Measurements from ENCODE around the gene HOMER1. TPM values are rescaled to one million over a fixed set of nuclear protein-coding genes. Genes with fewer than 3 reads are reported as not detected.
A peak's percentile ranks its signal among the peaks of the same experiment; 100 is the strongest.

Gene HOMER1
- total and polyA plus RNA-seq, 2 of the 13 experiments (the other 11 are each of a cell fraction or from before 2014, with no cell fraction given): 5.3 to 24.8 TPM

DNA sequence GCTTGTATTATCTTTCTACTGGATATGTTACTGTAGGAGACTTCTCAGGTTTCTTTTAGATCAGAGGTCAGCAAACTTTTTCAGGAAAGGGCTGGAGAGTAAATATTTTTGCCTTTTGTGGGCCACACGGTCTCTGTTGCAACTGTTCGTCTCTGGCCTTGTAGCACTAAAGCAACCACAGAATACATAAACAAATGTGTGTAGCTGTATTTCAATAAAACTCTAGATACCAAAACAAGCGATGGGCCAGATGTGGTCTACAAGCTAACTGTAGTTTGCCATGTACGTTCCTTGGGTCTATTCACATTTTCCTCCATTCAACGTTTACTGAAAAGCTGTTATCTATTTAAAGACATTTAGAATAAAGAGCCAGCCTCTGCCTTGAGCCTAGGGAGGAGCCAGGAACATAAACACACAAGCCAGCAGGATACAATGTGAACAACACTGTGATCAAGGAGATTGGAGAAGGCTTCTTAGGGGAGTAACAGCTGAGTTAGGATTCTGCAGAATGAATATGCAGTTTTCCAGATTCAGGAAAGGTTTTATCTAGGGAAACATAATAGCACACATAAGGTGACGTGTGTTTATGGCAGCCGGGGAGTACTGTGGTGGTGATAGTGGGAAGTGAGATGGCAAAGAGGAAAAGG lies 33.0 kb upstream of the HOMER1 start (continued):
- TF ChIP-seq, protein P1, sequence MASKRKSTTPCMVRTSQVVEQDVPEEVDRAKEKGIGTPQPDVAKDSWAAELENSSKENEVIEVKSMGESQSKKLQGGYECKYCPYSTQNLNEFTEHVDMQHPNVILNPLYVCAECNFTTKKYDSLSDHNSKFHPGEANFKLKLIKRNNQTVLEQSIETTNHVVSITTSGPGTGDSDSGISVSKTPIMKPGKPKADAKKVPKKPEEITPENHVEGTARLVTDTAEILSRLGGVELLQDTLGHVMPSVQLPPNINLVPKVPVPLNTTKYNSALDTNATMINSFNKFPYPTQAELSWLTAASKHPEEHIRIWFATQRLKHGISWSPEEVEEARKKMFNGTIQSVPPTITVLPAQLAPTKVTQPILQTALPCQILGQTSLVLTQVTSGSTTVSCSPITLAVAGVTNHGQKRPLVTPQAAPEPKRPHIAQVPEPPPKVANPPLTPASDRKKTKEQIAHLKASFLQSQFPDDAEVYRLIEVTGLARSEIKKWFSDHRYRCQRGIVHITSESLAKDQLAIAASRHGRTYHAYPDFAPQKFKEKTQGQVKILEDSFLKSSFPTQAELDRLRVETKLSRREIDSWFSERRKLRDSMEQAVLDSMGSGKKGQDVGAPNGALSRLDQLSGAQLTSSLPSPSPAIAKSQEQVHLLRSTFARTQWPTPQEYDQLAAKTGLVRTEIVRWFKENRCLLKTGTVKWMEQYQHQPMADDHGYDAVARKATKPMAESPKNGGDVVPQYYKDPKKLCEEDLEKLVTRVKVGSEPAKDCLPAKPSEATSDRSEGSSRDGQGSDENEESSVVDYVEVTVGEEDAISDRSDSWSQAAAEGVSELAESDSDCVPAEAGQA (IDR thresholded peaks at IDR 0.05; ENCODE audit: low read depth): no peak
- TF ChIP-seq, protein P1 (CRISPR knock-in tag; IDR thresholded peaks at IDR 0.05; ENCODE audit: borderline replicate concordance): no peak
- TF ChIP-seq ZNF225 (CRISPR knock-in tag; IDR thresholded peaks at IDR 0.05): no peak
- no peak for TF ChIP-seq MTF1 (CRISPR knock-in tag; IDR thresholded peaks at IDR 0.05)
- peak; percentile 83 for TF ChIP-seq NR2F6 (IDR thresholded peaks at IDR 0.05)
- peak; percentile 76; the same call in 1 of the 2 replicates for TF ChIP-seq NR2F6 (CRISPR knock-in tag; IDR thresholded peaks at IDR 0.05)
- no peak for TF ChIP-seq DR1 (CRISPR knock-in tag; IDR thresholded peaks at IDR 0.05)
- TF ChIP-seq GPN1 (CRISPR knock-in tag; IDR thresholded peaks at IDR 0.05; ENCODE audit: borderline replicate concordance): no peak
- TF ChIP-seq MAFK (conservative IDR thresholded peaks at IDR 0.05 in 1 of 2, IDR thresholded peaks at IDR 0.05 in 1 of 2; ENCODE audit: low read length in 2 of 2): no peak
- TF ChIP-seq SIX1 (CRISPR knock-in tag; IDR thresholded peaks at IDR 0.05; ENCODE audit: borderline replicate concordance): peak; percentile 98
- TF ChIP-seq, protein P2, sequence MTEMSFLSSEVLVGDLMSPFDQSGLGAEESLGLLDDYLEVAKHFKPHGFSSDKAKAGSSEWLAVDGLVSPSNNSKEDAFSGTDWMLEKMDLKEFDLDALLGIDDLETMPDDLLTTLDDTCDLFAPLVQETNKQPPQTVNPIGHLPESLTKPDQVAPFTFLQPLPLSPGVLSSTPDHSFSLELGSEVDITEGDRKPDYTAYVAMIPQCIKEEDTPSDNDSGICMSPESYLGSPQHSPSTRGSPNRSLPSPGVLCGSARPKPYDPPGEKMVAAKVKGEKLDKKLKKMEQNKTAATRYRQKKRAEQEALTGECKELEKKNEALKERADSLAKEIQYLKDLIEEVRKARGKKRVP (CRISPR knock-in tag; IDR thresholded peaks at IDR 0.05): peak in 1 of 2 experiments; percentile 50; a peak in 2 of 4 replicates
- TF ChIP-seq SOX6 (IDR thresholded peaks at IDR 0.05): no peak
- TF ChIP-seq SOX6 (CRISPR knock-in tag; IDR thresholded peaks at IDR 0.05): peak; percentile 75
- TF ChIP-seq MED8 (CRISPR knock-in tag; IDR thresholded peaks at IDR 0.05; ENCODE audit: insufficient replicate concordance): no peak
- no peak for TF ChIP-seq ZBTB7A (CRISPR knock-in tag; IDR thresholded peaks at IDR 0.05)
- peak; percentile 69 for TF ChIP-seq FOXA3 (CRISPR knock-in tag; IDR thresholded peaks at IDR 0.05)
- 0 out of 2 replicates have a peak, but pooled peaks have one; percentile 18 for TF ChIP-seq ZNF335 (CRISPR knock-in tag; IDR thresholded peaks at IDR 0.05)
- peak; percentile 55; the same call in 1 of the 2 replicates for TF ChIP-seq HMG20A (CRISPR knock-in tag; IDR thresholded peaks at IDR 0.05; ENCODE audit: borderline replicate concordance)
- no peak for TF ChIP-seq RBFOX2 (IDR thresholded peaks at IDR 0.05; ENCODE audit: low read depth, low read length)
- no peak for TF ChIP-seq ZNF572 (CRISPR knock-in tag; IDR thresholded peaks at IDR 0.05)
- peak; percentile 57 to 69; a peak in 3 of 4 replicates for TF ChIP-seq NR2F1 (CRISPR knock-in tag; IDR thresholded peaks at IDR 0.05)
- TF ChIP-seq, protein P3, sequence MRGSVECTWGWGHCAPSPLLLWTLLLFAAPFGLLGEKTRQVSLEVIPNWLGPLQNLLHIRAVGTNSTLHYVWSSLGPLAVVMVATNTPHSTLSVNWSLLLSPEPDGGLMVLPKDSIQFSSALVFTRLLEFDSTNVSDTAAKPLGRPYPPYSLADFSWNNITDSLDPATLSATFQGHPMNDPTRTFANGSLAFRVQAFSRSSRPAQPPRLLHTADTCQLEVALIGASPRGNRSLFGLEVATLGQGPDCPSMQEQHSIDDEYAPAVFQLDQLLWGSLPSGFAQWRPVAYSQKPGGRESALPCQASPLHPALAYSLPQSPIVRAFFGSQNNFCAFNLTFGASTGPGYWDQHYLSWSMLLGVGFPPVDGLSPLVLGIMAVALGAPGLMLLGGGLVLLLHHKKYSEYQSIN (CRISPR knock-in tag; IDR thresholded peaks at IDR 0.05; ENCODE audit: borderline replicate concordance): no peak
